Ramos (cell line): ENCODE measurements around the gene ALDH18A1.

Experiments
- in situ Hi-C: fragments of 300-500 bp; cut with MboI; formaldehyde crosslinking; loops from one replicate; pipeline ENCODE4 v1.14.3; 2022; ENCODE audit warnings: low sequenced_read_pairs; ENCODE audit not compliant: unreplicated experiment

ALDH18A1 gene

DNA sequence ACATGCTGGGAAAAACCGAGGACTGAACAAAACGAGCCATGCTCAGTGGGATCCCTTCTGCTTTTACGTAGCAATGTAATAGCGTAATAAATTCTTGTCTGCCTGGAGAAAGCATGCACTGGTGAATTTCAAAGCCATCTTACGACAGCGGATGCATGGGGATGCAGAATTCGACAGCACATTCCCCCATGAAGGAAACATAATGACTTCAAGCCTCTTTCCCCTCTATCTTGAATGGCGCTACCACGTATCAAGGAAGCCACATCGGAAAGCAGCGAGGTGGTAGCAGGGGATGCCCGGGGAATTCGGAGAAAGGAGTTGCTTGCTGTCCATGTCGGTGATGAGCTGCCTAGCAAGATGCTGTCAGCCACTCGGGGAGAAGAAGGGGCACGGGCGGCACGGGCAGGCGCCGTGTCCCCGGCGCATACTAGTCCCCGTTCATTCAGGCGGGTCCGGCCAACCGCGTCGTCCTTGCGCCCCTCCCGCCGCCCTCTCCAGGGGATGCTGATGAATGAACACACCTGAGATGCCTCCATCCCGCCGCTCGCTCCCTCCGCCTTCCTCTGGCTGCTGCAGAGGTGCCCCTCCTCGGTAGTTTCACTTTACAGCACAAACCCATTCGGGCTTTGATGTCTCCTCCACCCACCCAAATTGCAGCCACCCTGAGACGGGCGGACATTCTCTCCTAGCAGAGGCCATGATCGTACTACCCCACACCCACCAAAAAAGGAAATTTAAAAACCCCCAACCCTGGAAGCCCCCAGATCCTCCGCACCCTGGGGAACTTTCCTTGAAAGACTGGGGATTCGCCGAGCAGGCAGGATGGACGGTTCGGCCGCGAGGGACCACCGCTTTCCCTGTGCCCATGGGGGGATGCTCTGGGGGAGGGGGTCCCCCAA lies 96.0 kb downstream of the ALDH18A1 start:
- in situ Hi-C loops, result no loop called here

DNA sequence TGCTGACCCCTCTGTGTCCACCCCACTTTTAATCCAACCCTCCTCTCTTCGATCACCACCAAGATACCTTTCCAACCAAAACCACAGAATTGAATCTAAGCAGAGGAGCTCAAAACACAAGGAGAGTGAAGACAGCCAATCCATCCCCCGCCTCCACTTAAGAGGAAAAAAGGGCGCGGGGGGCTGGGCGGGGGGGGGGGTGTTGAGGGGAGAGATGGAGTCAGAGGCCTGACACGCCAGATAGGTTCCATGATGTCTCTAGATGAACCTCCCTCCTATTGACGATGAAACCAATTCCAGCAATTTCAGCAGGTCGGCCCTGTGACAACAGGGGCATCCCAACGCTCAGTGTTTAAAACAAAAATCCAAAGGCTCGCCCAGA lies 96.6 kb downstream of the ALDH18A1 start:
- in situ Hi-C loops, result no loop called here

DNA sequence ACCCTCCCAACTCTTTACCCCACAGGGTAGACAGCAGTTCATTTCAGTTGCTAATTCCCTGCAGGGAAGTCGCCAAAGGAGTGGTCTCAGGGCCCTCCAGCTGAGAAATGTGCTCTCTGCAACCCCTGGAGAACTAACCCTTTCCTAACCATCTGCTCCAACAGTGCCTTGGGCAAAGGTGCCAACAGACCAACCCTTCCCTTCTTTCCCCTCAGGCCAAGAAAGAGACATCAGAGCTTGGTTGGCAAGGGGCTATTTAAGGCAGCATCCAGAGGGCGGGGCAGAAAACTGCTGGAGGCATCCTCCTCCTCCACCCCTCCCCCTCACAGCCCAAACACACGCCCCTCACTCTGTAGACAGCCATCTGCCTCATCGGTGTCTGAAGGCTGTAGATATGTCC lies 97.0 kb downstream of the ALDH18A1 start:
- in situ Hi-C loops, result no loop called here

DNA sequence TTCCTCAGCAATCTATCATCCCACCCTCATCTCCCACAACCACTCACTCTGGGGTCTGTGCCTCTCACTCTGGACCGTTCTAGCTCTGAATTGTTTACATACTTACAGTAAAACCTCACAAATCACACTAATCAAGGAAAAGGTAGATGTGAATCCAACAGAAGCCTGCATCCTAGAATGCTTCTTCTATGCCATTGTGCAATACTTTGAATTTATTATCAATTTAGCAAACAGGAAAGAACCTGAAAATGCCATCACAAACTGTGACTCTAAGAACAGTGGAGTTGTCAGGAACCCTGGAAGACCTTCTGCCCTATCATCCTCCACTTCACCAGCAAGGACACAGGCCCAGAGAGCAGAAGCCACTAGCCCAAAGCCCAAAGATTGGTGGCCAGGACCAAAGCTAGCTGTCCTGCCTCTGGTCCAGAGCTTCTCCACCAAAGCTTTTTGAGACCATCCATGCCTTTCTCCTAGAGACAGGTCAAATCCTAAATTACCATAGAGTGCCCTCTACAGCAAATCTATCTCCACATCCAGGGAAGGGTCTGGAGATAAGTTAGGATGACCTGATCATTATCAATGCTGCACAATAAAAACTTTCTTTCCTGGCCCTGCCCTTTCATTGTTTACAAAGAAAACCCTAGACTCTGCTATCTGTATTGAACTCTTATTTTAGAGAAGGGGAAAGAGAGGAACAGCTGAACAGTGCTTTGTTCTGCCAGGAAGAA lies 97.8 kb downstream of the ALDH18A1 start:
- in situ Hi-C loops, result no loop called here

DNA sequence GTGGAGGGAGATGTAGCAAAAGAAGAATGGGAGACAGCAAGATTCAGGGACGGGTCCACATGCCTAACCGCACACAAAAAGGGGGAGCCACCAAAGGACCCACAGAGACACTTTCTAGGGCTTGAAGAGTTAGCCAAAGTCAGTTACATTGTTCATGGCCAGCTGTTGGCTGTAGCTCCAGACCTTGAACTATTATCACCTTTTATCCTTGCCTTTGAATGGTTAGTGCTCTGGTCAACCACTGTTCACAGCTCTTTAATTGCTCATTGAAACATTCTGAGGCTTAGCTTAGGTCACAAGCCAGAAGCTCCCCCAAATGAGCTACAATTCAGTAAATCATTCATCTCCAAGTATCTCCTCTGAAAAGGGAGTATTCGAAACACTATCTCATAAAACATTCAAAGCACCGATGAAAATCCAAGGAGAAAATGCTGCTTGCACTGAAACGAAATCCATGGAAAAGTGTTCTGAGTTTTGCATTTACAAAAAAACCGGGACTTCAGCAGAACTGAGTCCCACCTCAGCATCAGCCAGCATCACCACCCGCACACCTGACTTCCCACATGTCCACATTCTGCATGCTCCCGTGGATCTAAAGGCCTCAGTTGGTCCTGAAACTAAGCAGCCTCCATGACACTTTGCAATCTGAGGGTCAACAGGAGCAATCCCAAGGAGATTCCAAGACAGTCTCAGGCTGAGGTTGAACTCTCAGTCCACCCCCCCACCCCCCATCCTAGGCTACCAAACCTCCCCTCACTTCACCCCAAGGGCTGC lies 99.3 kb downstream of the ALDH18A1 start:
- in situ Hi-C loops, result no loop called here
